ENCODE measurements around the gene NUDT8. TPM values are rescaled to one million over a fixed set of nuclear protein-coding genes. Genes with fewer than 3 reads are reported as not detected.

NUDT8 gene
- total and polyA plus RNA-seq, 2 of the 8 experiments (the other 6 are each of a cell fraction or from before 2014, with no cell fraction given): 7.2 to 8.3 TPM

DNA sequence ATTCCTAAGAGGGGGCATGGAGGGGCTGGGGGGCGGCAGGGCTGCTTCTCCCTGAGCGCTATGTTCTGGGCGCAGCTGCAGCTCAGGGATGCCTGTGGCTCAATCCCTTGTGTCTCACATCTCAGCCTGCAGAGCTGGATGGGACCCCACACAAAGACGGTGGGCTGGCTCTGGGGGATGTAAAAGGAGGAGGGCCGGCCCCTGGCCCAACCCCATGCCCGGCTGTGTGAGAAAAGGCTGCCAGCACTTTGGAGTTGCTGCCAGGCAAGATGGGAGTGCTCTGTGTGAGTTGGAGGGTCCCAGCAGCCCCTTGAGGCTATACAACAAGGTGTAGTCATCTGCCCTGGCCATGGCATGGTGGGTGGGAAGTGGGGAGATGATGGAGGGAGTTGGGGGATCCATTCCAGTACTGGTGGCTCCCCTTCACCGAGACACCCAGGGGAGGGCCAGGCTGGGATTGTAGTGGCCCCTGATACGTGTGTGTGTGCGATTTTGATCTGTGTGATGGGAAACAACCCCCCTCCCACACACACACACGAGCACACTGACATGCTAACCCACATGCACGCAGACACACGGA lies 11.1 kb upstream of the NUDT8 start:
- Histone ChIP-seq H4K20me1 (replicated peaks in 1 of 2; ENCODE audit: control insufficient read depth in 1 of 2, insufficient read depth in 2 of 2, low read length in 2 of 2) (no peaks in the 10 kb centered on the region), H4K8ac (ENCODE audit: extremely low read depth, insufficient read depth, low read length) (no peak overlapping the region; the same call in 1 of the 2 replicates), H3K18ac (ENCODE audit: extremely low read depth, low read length) (no peak overlapping the region), H4K5ac (ENCODE audit: insufficient read length, low read depth, low read length) (no peak overlapping the region), H3K4me1 (replicated peaks in 1 of 4; ENCODE audit: control insufficient read depth in 3 of 4, insufficient read depth in 4 of 4, low read length in 3 of 4) (peaks cover 0 to 4% (median 1%) of the 10 kb centered on the region in 4 experiments; a peak in 1 of 7 replicates), H3K9ac (replicated peaks in 1 of 4; ENCODE audit: extremely low read depth in 1 of 4, low read depth in 3 of 4, low read length in 3 of 4) (no peak overlapping the region), H3K4ac (replicated peaks; ENCODE audit: insufficient read length, low read depth, low read length) (no peak overlapping the region), H3K4me2 (ENCODE audit: insufficient read depth in 1 of 2, low read depth in 2 of 2, low read length in 2 of 2) (no peak overlapping the region), H3K23ac (ENCODE audit: insufficient read length) (no peak overlapping the region), H3K4me3 (ENCODE audit: extremely low read depth in 1 of 4, insufficient read depth in 2 of 4, low read depth in 3 of 4, low read length in 4 of 4) (no peak overlapping the region), H2AK5ac (ENCODE audit: low read depth, low read length) (0 out of 2 replicates have a peak overlapping the region, but pooled peaks have one; percentile 1), H3K36me3 (ENCODE audit: control insufficient read depth in 2 of 4, insufficient read depth in 4 of 4, low read length in 3 of 4) (no peaks in the 10 kb centered on the region), H2BK5ac (ENCODE audit: low read depth, low read length) (no peak overlapping the region), H3K9me3 (ENCODE audit: insufficient read depth in 2 of 2, low read depth in 1 of 2, low read length in 1 of 2) (peaks cover 3 to 6% of the 10 kb centered on the region in 2 experiments; a peak in 3 of 4 replicates), H2AFZ (ENCODE audit: low read length) (no peak overlapping the region), H3K79me2 (ENCODE audit: control insufficient read depth in 1 of 2, insufficient read depth in 2 of 2, low read length in 2 of 2) (no peaks in the 10 kb centered on the region), H3K27me3 (replicated peaks in 1 of 4; ENCODE audit: control insufficient read depth in 3 of 4, extremely low read depth in 1 of 4, insufficient read depth in 3 of 4, low read length in 3 of 4) (peaks cover 8 to 28% (median 15%) of the 10 kb centered on the region in 4 experiments), H3K27ac (ENCODE audit: low read depth, low read length) (no peak overlapping the region), H3K14ac (ENCODE audit: insufficient read length) (no peak overlapping the region), H2BK15ac (ENCODE audit: low read length) (peak overlapping the region; percentile 65; the same call in 1 of the 2 replicates), H3K56ac (replicated peaks; ENCODE audit: insufficient read length, low read depth, low read length) (no peak overlapping the region), H3K79me1 (ENCODE audit: low read depth, low read length) (no peaks in the 10 kb centered on the region), H2BK12ac (ENCODE audit: low read depth, low read length) (0 out of 2 replicates have a peak overlapping the region, but pooled peaks have one; percentile 60), H3K23me2 (ENCODE audit: low read depth, low read length) (no peaks in the 10 kb centered on the region; the same call in 1 of the 2 replicates), H4K91ac (replicated peaks; ENCODE audit: insufficient read length, low read length) (no peak overlapping the region), H2BK120ac (replicated peaks; ENCODE audit: low read depth, low read length) (no peak overlapping the region), H2BK20ac (ENCODE audit: low read length) (no peak overlapping the region)
- CTCF ChIA-PET (ENCODE audit: partially characterized antibody): interaction anchor here (1.2 to 4.8 kb wide), 7 partner anchors 9 to 68 kb away, joined by 3 to 36 read pairs (median 5); no protein-coding TSS in a partner anchor
- FAIRE-seq (no peak), DNase-seq (ENCODE audit: low read depth in 1 of 2, low spot score in 2 of 2) (no peak)
- POLR2A ChIA-PET (ENCODE audit: partially characterized antibody): interaction anchor here (3.2 kb wide), 1 partner anchor 11 kb away, joined by 19 read pairs; the partner anchor contains the start of gene NUDT8
- WGBS, 2 experiments (ENCODE audit: extremely low coverage in 1 of 2, insufficient coverage in 1 of 2, insufficient read length in 1 of 2, insufficient replicate concordance in 2 of 2, low coverage in 1 of 2, low lambda C conversion rate in 2 of 2, missing lambda C conversion rate in 1 of 2): 82% methylated on average over 10 of the region's 12 CpGs; no CpG with 5 or more reads in 1 of the 2 experiments
- TF ChIP-seq NRF1 (IDR thresholded peaks at IDR 0.05; ENCODE audit: low read depth, low read length) (no peak), KDM1A (IDR thresholded peaks at IDR 0.05; ENCODE audit: borderline replicate concordance, low read length) (no peak), EP300 (IDR thresholded peaks at IDR 0.05; ENCODE audit: borderline replicate concordance in 1 of 2, low read depth in 2 of 2, low read length in 2 of 2) (no peak), CBX5 (IDR thresholded peaks at IDR 0.05; ENCODE audit: low read depth, low read length) (no peak), POLR2AphosphoS5 (IDR thresholded peaks at IDR 0.05; ENCODE audit: low read depth, low read length) (no peak), SUZ12 (IDR thresholded peaks at IDR 0.05; ENCODE audit: low read length) (no peak), CTBP2 (IDR thresholded peaks at IDR 0.05; ENCODE audit: borderline replicate concordance, insufficient read depth, insufficient read length, low read length) (no peak)
- TF ChIP-seq, protein P1, sequence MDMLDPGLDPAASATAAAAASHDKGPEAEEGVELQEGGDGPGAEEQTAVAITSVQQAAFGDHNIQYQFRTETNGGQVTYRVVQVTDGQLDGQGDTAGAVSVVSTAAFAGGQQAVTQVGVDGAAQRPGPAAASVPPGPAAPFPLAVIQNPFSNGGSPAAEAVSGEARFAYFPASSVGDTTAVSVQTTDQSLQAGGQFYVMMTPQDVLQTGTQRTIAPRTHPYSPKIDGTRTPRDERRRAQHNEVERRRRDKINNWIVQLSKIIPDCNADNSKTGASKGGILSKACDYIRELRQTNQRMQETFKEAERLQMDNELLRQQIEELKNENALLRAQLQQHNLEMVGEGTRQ (IDR thresholded peaks at IDR 0.05; ENCODE audit: low read length): no peak
- TF ChIP-seq, protein P2, sequence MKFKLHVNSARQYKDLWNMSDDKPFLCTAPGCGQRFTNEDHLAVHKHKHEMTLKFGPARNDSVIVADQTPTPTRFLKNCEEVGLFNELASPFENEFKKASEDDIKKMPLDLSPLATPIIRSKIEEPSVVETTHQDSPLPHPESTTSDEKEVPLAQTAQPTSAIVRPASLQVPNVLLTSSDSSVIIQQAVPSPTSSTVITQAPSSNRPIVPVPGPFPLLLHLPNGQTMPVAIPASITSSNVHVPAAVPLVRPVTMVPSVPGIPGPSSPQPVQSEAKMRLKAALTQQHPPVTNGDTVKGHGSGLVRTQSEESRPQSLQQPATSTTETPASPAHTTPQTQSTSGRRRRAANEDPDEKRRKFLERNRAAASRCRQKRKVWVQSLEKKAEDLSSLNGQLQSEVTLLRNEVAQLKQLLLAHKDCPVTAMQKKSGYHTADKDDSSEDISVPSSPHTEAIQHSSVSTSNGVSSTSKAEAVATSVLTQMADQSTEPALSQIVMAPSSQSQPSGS (IDR thresholded peaks at IDR 0.05; ENCODE audit: low read length): no peak
